Thyroid gland (tissue), 4 donors: ENCODE results near the gene PDIA6. TPM values are rescaled to one million over a fixed set of nuclear protein-coding genes. Genes with fewer than 3 reads are reported as not detected.

Experiments
- DNase-seq, 2 donors: peaks; one replicate each; pipeline ENCODE4 v3.0.0-alpha.2; 2019
- H3K27ac ChIP-seq, 3 donors: fragments of 200-600 bp; sonication (generic); 1 replicate in 2 of 3; 2 replicates in 1 of 3; pipeline ENCODE4 v1.5.1; 2016 to 2019; ENCODE audit warnings: mild to moderate bottlenecking in 1 of 3, moderate library complexity in 1 of 3
- H3K27me3 ChIP-seq: fragments of 200-600 bp; sonication (generic); one replicate; pipeline ENCODE4 v1.5.1; 2019
- H3K36me3 ChIP-seq, 2 donors: fragments of 200-600 bp; sonication (generic); one replicate each; pipeline ENCODE4 v1.5.1; 2016 to 2019
- H3K4me1 ChIP-seq, 2 donors: fragments of 200-600 bp; sonication (generic); one replicate each; pipeline ENCODE4 v1.5.1; 2017 to 2019
- H3K4me3 ChIP-seq, 3 donors: fragments of 200-600 bp; sonication (generic); replicated peaks in 1 of 3; 1 replicate in 2 of 3; 2 replicates in 1 of 3; pipeline ENCODE4 v1.5.1; 2016; ENCODE audit warnings: mild to moderate bottlenecking in 1 of 3
- H3K9me3 ChIP-seq: fragments of 200-600 bp; sonication (generic); one replicate; pipeline ENCODE4 v1.5.1; 2017
- CTCF ChIP-seq, 6 experiments: fragments of 200-600 bp in 3 of 6; fragments of 450-650 bp in 3 of 6; sonication (generic) in 3 of 6; IDR thresholded peaks; one replicate each; pipeline ENCODE4 v1.5.1; 2016 to 2019; ENCODE audit warnings: antibody characterized with exemption in 6 of 6, mild to moderate bottlenecking in 2 of 6, inconsistent platforms in 1 of 6, moderate library complexity in 1 of 6
- POLR2A ChIP-seq, 2 donors: fragments of 450-650 bp; IDR thresholded peaks; one replicate each; pipeline ENCODE4 v1.6.1; 2017; ENCODE audit warnings: antibody characterized with exemption in 2 of 2, mild to moderate bottlenecking in 2 of 2, moderate library complexity in 1 of 2
- WGBS, 2 donors: methylation state at CpG; one replicate each; pipeline ENCODE4 v1.1.5; 2017; 5-methylcytosine and 5-hydroxymethylcytosine counted together
- intact Hi-C: fragments of 100-400 bp; cut with DNase I; formaldehyde crosslinking; loops from one replicate; pipeline ENCODE4 v1.15.1; 2023
- total RNA-seq, 4 donors: library from RNA; depleted of rRNA; stranded (reverse); fragments of >200 nt; gene quantifications; one replicate each; pipeline ENCODE4 v1.2.3, GENCODE V29; 2016

PDIA6 gene
- total RNA-seq, 4 donors from 2014 or later = 227 to 540 (median 414) TPM

- intact Hi-C loops = no loop called here
- H3K27me3 ChIP-seq = no peaks in the 10 kb centered on the region
- H3K4me3 ChIP-seq = no peak overlapping the region
- no peaks in the 10 kb centered on the region for H3K9me3 ChIP-seq
- TF ChIP-seq CTCF (IDR thresholded peaks at IDR 0.05) = no peak
- no peak for TF ChIP-seq POLR2A (IDR thresholded peaks at IDR 0.05)
- WGBS, 2 donors = 83 to 90% methylated on average over 12 to 13 of the region's 13 CpGs
- DNase-seq = no peak
- H3K36me3 ChIP-seq = no peaks in the 10 kb centered on the region
- H3K27ac ChIP-seq = no peak overlapping the region
- no peaks in the 10 kb centered on the region for H3K4me1 ChIP-seq
These were observed 40.8 kb downstream of the PDIA6 start for GRCh38 chr2:10771786-10772185.

GRCh38 chr2:10770956-10771750, 41.4 kb downstream of the PDIA6 start:
- H3K36me3 ChIP-seq = no peaks in the 10 kb centered on the region
- WGBS, 2 donors = 65 to 70% methylated on average over 16 to 19 of the region's 22 CpGs
- no peaks in the 10 kb centered on the region for H3K9me3 ChIP-seq
- H3K27me3 ChIP-seq = no peaks in the 10 kb centered on the region
- no peak overlapping the region for H3K27ac ChIP-seq
- H3K4me1 ChIP-seq = no peaks in the 10 kb centered on the region
- intact Hi-C loops = no loop called here
- no peak for DNase-seq
- no peak overlapping the region for H3K4me3 ChIP-seq
- no peak for TF ChIP-seq CTCF (IDR thresholded peaks at IDR 0.05)
- TF ChIP-seq POLR2A (IDR thresholded peaks at IDR 0.05) = no peak

- DNase-seq = no peak
- H3K27ac ChIP-seq = no peak overlapping the region
- 61 to 65% methylated on average over 14 to 16 of the region's 16 CpGs for WGBS, 2 donors
- no peak for TF ChIP-seq POLR2A (IDR thresholded peaks at IDR 0.05)
- no peak for TF ChIP-seq CTCF (IDR thresholded peaks at IDR 0.05)
- H3K36me3 ChIP-seq = no peaks in the 10 kb centered on the region
- intact Hi-C loops = no loop called here
- H3K27me3 ChIP-seq = no peaks in the 10 kb centered on the region
- no peak overlapping the region for H3K4me3 ChIP-seq
- H3K4me1 ChIP-seq = no peaks in the 10 kb centered on the region
- no peaks in the 10 kb centered on the region for H3K9me3 ChIP-seq
These were observed 44.5 kb downstream of the PDIA6 start for GRCh38 chr2:10768063-10768507.

GRCh38 chr2:10765914-10766313, 46.7 kb downstream of the PDIA6 start:
- no peak for DNase-seq
- Histone ChIP-seq H3K4me3 (no peak overlapping the region), H3K27ac (no peak overlapping the region), H3K4me1 (no peaks in the 10 kb centered on the region), H3K9me3 (no peaks in the 10 kb centered on the region), H3K27me3 (no peaks in the 10 kb centered on the region), H3K36me3 (no peaks in the 10 kb centered on the region)
- TF ChIP-seq POLR2A (IDR thresholded peaks at IDR 0.05) (no peak), CTCF (IDR thresholded peaks at IDR 0.05) (no peak)
- intact Hi-C loops = no loop called here
- 95 to 96% methylated on average over 10 to 12 of the region's 12 CpGs for WGBS, 2 donors

GRCh38 chr2:10765461-10765860, 47.1 kb downstream of the PDIA6 start:
- no peak for DNase-seq
- 33 to 34% methylated on average over 1 to 2 of the region's 5 CpGs for WGBS, 2 donors

More at GRCh38 chr2:10765461-10765860, 47.1 kb downstream of the PDIA6 start:
- intact Hi-C loops = no loop called here
- Histone ChIP-seq H3K4me3 (no peak overlapping the region), H3K27ac (no peak overlapping the region), H3K27me3 (no peaks in the 10 kb centered on the region), H3K36me3 (no peaks in the 10 kb centered on the region), H3K9me3 (no peaks in the 10 kb centered on the region), H3K4me1 (no peaks in the 10 kb centered on the region)
- TF ChIP-seq POLR2A (IDR thresholded peaks at IDR 0.05) = no peak
- no peak for TF ChIP-seq CTCF (IDR thresholded peaks at IDR 0.05)
